HG02840 (cell line): ENCODE data around the gene ABCC4.
"Not testable (repeated sequence)": the region's sequence is repeated elsewhere in the genome, so short reads cannot be mapped to it uniquely, and the experiment has no call there.

Experiments
- ATAC-seq: cut with Tn5 transposase; IDR thresholded peaks from one replicate; pipeline ENCODE4 v1.9.1; 2021; ENCODE audit warnings: mild to moderate bottlenecking, moderate library complexity, moderate number of reproducible peaks; ENCODE audit not compliant: unreplicated experiment, low FRiP score

ABCC4 gene

GRCh38 chr13:95298971-95299621 lies 2.2 kb downstream of the ABCC4 start:
- no peak for ATAC-seq

GRCh38 chr13:95298169-95298965 lies 2.9 kb downstream of the ABCC4 start:
- ATAC-seq, result no peak

GRCh38 chr13:95296326-95296925 lies 4.8 kb downstream of the ABCC4 start:
- ATAC-seq, result no peak

- ATAC-seq, result no peak
Observed at GRCh38 chr13:95295026-95295425, 6.2 kb downstream of the ABCC4 start.

GRCh38 chr13:95292622-95293021 lies 8.6 kb downstream of the ABCC4 start:
- ATAC-seq, result no peak

- ATAC-seq, result not testable (repeated sequence)
Observed at GRCh38 chr13:95289901-95290300, 11.3 kb downstream of the ABCC4 start.

GRCh38 chr13:95289020-95289444 lies 12.2 kb downstream of the ABCC4 start:
- ATAC-seq, result no peak

- ATAC-seq, result no peak
Observed at GRCh38 chr13:95284436-95284835, 16.8 kb downstream of the ABCC4 start.

GRCh38 chr13:95279016-95279415 lies 22.2 kb downstream of the ABCC4 start:
- no peak for ATAC-seq

GRCh38 chr13:95276037-95276505 lies 25.2 kb downstream of the ABCC4 start:
- ATAC-seq, result no peak

GRCh38 chr13:95275322-95276036 lies 25.8 kb downstream of the ABCC4 start:
- ATAC-seq, result no peak

GRCh38 chr13:95273592-95274132 lies 27.6 kb downstream of the ABCC4 start:
- not testable (repeated sequence) for ATAC-seq

- ATAC-seq, result not testable (repeated sequence)
Observed at GRCh38 chr13:95272076-95272475, 29.2 kb downstream of the ABCC4 start.

- ATAC-seq, result no peak
Observed at GRCh38 chr13:95269756-95270155, 31.5 kb downstream of the ABCC4 start.

GRCh38 chr13:95268343-95269065 lies 32.7 kb downstream of the ABCC4 start:
- ATAC-seq, result not testable (repeated sequence)

GRCh38 chr13:95267662-95268342 lies 33.4 kb downstream of the ABCC4 start:
- no peak for ATAC-seq

- no peak for ATAC-seq
Observed at GRCh38 chr13:95264225-95264624, 37.0 kb downstream of the ABCC4 start.

GRCh38 chr13:95262837-95263384 lies 38.3 kb downstream of the ABCC4 start:
- ATAC-seq, result no peak

GRCh38 chr13:95261956-95262355 lies 39.3 kb downstream of the ABCC4 start:
- ATAC-seq, result no peak
